ENCODE measurements around the gene USP26.
"Not testable (repeated sequence)": the region's sequence is repeated elsewhere in the genome, so short reads cannot be mapped to it uniquely, and the experiment has no call there.

Gene USP26

GRCh38 chrX:133033010-133033409 lies 63.9 kb downstream of the USP26 start:
- no peak for DNase-seq

DNA sequence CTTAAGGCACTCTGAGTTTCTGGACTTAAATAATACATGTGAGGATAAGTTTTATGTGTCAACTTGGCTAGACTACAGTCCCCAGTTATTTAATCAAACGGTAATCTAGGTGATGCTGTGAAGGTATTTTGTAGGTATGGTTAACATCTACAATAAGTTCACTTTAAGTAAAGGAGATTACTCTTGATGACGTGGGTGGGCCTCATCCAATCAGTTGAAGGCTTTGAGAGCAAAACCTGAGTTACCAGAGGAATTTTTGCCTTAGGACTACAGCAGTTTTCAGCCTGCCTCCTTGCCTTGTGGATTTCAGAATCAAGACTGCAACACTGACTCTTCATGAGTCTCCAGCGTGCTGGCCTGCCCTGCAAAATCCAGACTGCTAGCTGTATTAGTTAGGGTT lies 78.7 kb downstream of the USP26 start:
- no peak for DNase-seq

DNA sequence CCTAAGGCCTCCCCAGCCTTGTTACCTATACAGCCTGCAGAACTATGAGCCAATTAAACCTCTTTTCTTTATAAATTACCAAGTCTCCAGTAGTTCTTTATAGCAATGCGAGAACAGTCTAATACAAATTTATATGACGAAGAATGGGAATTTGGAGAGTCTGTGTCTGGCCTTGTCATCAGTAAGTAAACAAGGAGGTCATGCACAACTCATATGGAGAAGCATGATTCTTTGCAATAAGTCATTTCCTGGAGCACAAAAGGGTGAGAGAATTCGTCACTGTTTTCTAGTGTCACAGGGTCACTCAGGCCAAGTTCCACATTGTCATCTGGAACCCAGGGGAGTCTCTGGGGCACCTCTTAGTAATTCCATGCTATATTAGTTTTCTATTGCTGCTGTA lies 89.5 kb downstream of the USP26 start:
- no peak for DNase-seq

DNA sequence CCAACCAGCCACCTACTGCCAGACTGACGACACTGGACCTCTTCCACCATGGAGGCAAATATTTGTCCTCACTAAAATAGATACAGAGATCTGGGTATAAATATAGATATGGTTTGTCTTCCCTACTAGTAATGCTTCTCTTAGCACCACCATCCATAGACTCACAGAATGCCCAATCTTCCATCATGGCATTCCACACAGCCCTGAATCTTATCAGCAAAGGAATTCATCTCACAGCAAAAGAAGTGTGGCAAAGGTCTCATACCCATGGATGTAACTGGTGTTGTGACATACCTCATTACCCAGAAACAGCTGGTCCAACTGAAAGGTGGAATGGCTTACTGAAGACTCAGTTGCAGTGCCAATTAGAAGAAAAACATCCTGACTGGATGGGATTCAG lies 91.3 kb downstream of the USP26 start:
- DNase-seq = no peak

- no peak for DNase-seq
Measured at GRCh38 chrX:133005042-133005441, 91.9 kb downstream of the USP26 start.

GRCh38 chrX:132999209-132999608 lies 97.7 kb downstream of the USP26 start:
- DNase-seq = no peak

DNA sequence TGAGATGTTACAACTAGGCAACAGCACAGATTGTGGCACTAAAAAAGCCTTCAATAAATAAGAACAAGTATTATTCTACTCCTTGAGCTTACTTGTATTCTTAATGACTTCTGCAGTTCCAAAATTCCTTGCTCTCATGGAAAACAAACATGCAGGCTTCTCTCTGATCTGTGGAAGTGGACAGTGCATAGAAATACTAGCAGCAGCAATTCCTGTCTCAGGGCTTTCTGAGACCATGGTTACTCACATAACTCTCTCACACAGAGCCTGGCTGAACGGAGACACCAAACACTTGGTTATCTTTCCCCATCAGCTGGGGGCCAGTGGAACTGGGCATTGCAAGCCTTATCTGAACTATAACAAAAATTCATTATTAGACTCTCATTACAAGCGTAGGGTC lies 106.1 kb downstream of the USP26 start:
- DNase-seq = no peak

DNA sequence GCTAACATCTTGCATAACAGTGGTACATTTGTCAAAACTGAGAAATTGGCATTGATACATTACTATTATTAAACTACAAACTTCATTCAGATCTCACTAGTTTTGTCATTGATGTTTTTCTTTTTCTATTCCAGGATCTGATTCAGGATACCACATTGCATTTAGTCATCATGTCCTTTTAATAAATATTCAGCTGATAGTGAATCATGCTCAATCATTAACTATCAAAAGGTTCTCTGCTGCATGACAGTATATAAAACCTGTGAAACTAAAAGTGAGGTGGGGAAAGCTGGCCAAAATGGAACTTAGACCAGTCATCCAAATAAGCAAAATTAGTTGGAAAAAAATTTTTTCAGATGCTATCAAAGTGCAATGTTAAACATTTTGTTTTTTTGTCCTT lies 110.4 kb downstream of the USP26 start:
- no peak for DNase-seq

GRCh38 chrX:132984058-132984650 lies 112.8 kb downstream of the USP26 start:
- no peak for DNase-seq

DNA sequence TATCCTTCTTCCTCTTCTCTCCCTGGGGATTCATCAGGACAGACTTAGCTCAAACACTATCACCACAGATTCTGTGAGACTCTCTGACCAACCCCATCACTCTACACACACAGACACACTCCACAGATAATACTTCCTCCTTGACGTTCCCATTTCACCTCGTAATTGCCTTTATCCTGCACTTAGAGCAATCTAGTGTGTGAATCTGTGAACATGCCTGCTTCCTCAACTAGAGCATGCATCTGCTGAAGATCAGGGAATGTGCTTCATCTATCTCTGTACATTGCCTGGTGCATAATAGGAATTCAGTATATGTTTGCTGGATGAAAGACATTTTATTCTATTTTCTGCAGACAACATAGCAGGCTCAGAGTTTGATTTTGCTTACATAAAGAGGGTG lies 113.4 kb downstream of the USP26 start:
- no peak for DNase-seq

DNA sequence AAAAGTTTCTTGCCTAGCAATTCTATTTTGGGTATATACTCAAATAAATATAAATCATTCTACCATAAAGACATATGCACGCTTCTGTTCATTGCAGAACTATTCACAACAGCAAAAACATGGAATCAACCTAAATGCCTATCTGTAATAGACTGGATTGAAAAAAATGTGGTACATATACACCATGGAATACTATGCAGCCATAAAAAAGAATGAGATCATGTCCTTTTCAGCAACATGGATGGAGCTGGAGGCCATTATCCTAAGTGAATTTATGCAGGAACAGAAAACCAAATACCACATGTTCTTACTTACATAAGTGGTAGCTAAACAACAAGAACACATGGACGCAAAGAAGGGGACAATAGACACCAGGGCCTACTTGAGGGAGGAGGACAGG lies 116.9 kb downstream of the USP26 start:
- DNase-seq = not testable (repeated sequence)
